HG02571 (cell line): ENCODE results near the gene AOPEP.

Experiments
- ATAC-seq: cut with Tn5 transposase; IDR thresholded peaks from one replicate; pipeline ENCODE4 v1.9.1; 2021; ENCODE audit warnings: mild to moderate bottlenecking, moderate library complexity; ENCODE audit not compliant: unreplicated experiment

AOPEP gene

DNA sequence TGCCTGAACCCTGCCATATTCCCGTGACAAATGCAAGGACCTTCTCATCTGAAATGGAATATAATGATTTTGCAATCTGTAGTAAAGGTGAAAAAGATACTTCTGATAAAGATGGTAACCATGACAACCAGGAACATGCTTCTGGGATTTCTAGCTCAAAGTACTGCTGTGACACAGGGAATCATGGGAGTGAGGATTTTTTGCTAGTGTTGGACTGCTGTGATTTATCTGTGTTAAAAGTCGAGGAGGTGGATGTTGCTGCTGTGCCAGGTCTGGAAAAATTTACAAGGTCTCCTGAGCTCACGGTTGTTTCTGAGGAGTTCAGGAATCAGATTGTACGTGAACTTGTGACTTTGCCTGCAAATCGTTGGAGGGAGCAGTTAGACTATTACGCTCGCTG, 33.5 kb downstream of the AOPEP start:
- no peak for ATAC-seq

DNA sequence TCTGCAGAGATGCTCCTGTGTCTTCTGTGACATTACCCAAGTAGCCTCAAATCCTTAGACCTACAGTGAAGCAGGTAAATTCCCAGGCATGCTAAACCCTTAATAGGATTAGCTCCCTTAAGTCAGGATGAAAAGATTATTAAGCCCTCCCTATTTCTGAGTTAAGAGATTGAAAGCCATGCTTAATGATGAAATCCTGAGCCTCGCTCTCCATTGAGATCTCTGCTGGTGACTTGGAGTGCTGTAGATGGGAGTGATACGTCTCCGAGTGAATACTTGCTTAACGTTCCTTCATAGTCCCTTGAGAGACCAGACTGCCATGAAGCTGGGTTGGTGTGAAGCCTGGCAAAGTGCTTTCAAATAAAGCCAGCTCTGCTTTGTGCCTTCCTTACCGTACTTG, 34.2 kb downstream of the AOPEP start:
- ATAC-seq = no peak

DNA sequence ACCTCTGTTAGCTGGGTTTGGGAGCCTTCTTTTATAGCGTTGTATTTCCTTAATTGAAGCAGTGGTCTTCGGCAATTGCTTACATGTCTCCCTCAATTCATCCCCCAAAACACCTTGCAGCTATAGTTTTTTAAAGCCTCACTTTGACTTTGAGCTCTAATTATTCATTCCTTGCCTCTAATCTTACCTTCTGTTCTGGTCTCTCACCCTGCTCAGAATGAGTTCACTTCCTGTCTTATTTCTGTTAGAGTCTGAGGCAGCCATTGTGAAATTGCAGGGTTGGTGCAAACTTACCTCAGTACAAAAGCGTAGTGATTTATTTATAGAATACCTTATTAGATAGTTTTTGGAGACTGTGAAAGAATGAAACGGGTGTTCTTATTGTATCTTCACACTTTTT, 35.0 kb downstream of the AOPEP start:
- no peak for ATAC-seq

DNA sequence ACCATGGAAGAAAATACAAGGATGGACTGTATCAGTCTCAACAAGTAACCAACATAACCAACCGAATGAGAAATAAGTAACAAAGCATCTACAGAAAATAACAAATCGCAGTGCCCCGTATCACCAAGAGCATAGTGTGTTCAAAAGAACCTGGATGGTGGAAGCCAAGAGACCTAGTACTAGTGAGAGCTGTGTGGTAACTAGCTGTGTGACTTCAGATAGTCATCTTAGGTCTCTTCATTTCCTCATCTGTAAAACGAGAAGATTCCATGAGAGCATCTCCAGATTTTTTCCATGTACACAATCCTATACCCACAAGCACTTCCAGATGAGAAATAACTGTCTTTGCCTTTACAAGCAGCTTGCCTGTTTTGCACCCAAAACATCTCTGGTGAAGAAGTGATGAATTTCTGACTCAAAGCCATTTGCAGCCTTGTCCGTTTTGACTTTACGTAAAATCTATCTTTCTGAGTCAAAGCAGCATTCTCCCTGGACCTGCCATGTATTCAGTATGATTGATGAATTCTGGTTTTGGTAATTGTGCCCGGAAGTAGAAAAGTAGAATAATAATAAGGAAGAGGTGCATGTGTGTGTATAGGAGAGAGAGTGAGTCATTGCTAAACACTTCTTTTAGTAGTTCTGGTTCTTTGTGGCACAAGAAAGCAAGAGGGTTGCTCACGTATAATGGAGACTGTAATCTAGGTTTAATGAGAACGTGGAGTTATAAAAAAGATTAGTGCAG, 41.0 kb downstream of the AOPEP start:
- no peak for ATAC-seq

DNA sequence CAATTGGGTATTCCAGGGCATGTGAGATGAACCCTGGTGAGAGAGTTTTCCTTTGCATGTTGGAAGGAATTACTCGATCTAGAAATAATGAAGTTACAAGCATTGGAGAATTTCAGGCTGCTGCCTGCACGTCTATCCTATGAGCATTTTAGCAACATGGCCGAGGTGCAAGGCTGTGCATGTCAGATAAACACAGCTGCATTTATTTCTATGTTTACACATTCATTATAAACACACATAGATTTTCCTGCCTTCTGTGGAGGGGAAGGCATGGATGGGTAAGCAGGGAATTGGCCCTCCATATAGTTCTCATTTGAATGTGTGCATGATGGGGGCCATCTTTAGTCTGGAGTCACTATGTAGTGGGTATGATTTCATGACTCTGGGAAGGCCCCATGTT, 42.3 kb downstream of the AOPEP start:
- no peak for ATAC-seq

DNA sequence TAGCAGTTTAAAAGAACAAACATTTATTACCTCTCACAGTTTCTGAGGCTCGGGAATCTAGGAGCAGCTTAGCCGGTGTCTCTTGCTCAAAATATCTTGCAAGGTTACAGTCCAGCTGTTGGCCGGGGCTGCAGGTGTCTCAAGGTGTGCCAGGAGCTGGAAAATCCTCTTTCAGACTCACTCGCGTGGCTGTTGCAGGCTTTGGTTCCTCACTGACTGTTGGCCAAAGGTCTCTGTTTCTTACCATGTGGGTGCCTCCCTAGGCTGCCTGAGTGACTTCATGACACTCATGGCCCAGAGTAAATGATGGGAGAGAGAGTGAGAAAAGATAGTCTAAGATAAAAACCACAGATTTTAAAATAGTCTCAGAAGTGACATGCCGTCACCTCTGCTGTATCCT, 43.8 kb downstream of the AOPEP start:
- no peak for ATAC-seq

DNA sequence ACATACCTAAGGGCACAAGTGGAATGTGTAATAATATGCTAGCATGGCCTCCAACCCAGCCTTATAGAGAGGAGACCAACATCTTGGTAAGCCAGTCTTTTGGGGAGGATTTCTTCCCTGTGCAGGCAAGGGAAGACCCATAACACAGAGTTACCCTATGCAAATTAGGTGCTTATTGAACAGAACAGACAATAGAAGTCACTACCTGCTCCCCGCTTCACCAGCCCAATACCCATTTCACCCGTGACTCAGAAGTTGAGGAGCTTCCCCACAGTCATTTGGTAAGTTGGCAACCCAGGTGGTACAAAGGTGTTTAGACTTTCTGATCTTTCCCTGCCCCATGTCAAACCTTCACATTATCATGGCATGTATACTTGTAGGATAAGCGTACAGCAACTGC, 44.6 kb downstream of the AOPEP start:
- no peak for ATAC-seq

DNA sequence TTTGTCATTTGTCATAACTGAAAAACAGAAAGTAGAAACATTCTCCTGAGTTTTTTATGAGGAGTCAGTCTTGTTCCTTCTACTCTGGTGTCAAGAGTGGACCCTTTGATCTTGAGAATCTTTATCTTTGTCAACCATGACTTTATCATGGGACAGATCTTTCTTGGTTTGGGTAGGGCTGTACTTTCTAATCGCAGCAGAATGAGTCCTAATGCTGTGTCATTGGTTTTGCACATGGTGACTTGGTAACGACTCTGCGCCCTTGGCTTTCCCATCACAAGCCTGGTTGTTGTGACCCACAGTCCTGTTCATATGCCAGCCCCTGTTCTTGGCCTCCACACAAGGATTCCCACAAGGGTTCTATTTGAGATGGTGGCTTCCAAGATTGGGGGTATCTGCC, 45.6 kb downstream of the AOPEP start:
- no peak for ATAC-seq

DNA sequence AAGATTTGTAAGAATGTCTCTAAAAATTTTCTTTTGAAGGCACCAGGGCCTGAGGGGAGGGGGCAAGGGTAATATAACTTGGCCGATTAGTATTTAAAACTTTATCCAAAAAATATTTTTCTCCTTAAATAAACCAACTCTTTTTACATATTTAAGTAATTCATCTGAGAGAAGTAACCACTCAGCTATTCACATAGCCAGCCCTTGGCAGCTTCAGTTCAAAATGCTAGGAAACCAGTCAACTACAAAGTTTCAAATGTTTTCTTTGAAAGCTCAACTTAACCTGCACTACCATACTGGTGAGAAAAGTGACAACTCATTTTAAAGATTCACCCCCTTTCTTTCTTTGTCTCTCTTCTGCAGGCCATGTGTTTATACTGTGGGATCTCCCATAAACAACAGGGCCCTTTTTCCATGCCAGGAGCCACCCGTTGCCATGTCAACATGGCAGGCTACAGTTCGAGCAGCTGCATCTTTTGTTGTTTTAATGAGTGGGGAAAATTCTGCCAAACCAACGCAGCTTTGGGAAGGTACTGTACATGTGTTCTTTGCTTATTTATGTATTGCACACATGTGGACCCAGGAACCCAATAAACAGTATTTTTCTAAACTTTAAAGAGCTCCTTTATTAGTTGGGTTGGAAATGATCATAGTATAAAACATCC, 46.3 kb downstream of the AOPEP start:
- no peak for ATAC-seq

DNA sequence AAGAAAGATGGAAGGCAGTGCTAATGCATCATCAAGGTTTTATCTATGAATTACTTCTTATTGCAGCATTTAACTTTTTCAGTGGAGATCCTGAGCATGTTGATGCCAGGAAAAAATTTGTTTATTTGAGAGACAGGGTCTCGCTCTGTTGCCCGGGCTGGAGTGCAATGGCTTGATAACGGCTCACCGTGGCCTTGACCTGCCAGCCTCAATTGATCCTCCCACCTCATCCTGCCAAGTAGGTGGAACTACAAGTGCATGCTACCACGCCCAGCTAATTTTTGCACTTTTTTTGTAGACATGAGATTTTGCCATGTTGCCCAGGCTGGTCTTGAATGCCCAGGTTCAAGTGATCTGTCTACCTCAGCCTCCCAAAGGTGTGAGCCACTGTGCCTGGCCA, 47.2 kb downstream of the AOPEP start:
- ATAC-seq = no peak

DNA sequence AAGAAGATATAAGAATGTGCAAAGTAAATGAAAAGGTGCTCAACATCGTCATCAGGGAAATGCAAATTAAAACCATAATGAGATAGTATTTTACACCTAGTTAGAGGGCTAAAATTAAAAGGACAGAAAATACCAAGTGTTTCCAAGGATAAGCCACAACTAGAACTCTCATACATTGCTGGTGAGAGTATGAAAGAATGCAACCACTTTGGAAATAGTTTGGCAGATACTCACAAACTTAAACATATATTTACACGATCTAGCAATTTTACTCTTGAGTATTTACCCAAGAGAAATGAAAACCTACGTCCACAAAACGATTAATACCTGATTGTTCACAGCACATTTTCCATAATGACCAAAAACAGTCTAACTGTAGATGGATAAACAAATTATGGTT, 51.5 kb downstream of the AOPEP start:
- ATAC-seq = no peak

DNA sequence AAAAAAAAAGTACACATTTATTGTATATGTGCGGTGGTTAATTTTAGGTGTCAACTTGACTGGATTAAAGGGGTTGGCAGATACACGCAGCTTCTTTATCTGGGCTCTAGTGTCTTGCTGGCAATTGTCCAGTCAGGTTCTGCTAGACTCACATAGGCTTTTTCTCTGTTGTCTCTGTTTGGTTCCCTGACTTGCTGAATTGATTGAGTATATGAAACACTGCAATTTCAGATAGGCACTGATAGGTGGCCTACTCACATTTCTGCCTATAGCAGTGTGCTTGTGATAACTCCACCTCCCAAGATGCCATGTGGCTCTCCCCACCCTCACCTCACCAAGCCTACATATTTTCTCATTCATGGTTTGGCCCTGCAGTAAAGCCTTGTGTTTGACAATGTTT, 52.5 kb downstream of the AOPEP start:
- ATAC-seq = no peak

DNA sequence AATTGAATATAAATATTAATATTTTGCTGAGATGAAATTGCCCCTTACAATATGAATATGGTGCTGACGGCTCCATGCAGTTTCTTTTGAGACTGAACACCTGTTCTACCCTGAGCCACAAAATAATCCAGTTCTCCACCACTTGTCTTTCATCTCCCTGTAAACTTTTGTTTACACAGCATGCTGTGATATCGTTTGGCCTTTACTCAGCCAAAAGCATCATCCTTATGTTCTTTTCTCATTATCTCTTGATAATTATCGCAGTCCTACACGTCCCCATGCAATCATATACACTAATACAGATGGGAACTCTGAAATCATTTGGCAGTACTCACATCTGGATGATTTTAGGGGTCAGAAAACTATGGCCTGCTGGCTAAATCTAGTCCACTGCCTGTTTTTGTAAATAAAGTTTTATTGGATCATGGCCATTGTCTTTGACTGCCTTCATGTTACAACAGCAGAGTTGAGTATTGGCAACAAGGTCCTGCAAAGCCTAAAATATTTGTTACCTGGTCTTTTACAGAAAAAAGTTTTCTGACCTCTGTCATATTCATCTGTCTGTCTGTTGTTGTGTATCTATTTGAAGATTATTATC, 53.3 kb downstream of the AOPEP start:
- no peak for ATAC-seq

DNA sequence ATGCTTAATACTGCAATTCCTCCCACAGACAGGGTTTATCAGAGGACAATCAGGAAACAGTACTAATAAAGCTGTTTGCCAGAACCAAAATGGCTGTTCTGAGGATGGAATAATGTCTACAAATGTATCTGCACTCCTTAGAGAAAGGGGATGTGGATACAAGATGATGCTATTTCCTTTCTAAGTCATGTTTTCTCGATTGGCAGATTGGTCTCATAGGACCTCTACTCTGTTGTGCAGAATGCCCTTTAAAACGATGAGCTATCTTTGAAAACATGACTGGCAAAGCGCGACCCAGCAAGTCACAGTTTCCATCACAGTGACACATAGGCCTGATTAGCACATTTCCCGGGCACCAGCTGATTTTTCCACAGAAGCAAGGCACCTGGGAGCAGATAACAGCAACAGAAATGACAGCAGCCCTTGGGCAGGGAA, 54.0 kb downstream of the AOPEP start:
- no peak for ATAC-seq

DNA sequence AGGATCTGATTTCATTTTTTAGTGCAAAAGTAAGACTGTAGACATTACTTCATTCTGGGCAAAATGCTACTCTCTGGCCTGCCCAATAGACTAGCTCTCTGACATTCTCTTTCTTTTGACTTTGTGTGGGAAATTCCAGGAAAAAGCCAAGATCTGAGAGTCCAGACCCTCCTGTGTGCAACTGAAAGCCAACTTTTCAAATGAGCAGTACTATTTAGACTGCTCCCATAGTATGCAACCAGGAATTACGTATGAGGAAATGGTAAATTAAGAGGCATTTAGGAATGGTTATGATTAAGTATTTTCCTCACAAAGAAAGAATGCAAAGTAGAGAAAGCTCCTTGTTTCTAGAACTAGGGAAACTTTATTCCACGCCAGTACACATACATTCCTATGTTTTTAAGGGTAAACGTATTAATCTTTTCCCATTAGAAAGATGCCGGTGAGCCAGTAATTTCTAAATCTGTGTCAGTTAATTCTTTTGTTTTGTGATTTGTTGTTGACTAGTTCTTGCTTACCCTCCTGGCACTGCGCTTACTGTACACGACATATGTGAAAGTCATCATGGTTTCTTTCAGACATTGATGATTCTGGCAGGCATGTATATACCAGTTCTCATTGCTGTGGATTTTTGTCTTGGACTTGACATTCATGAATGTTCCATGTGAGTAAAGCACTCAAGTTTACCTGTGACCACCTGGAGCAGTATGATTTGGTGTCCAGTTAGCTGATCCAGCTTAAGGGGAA, 56.0 kb downstream of the AOPEP start:
- no peak for ATAC-seq

DNA sequence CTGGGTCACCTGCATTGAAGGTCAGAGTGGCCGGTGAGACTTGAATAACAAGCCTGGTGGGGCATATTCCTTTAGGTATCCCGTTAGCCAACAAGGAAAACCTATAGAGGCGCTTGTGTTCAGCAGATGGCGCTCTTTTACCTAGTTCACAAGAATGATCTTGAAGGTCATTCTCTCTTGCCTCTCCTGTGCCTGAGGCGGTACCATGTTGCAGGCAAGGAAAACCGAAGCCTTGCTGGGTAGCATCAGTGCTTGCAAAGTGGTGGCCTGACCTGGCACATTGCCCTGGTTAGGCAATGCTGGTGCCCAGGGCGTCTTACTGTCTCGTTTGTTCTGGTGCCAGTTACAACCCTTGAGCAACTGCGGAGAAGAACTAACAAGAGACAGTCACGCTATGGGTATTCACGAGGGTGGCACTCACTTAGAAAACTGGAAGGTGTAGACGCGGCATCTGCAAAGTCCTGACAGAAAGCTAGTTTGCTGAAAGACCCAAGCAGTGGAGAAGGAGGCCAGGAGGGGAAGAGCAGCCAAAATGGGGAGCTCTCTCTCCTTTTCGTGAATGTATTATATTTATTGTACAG, 56.7 kb downstream of the AOPEP start:
- no peak for ATAC-seq

DNA sequence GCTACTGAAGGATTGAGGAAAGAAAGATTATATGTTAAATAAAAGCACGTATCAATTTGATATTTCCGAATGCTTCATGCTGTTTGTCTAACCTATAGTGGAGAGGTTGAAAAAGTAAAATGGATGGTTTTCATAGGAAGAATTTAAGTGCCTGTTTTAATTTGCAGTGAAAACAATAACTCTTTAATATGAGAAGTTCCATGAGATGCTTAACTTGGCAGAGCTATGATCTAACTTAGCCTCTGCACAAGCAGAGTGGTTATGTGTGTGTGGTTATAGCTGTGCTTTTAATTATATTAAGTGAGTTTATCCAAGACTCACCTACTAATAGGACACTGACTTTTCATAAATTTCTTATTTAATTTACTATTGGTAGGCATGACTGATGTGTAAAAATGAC, 57.4 kb downstream of the AOPEP start:
- no peak for ATAC-seq

DNA sequence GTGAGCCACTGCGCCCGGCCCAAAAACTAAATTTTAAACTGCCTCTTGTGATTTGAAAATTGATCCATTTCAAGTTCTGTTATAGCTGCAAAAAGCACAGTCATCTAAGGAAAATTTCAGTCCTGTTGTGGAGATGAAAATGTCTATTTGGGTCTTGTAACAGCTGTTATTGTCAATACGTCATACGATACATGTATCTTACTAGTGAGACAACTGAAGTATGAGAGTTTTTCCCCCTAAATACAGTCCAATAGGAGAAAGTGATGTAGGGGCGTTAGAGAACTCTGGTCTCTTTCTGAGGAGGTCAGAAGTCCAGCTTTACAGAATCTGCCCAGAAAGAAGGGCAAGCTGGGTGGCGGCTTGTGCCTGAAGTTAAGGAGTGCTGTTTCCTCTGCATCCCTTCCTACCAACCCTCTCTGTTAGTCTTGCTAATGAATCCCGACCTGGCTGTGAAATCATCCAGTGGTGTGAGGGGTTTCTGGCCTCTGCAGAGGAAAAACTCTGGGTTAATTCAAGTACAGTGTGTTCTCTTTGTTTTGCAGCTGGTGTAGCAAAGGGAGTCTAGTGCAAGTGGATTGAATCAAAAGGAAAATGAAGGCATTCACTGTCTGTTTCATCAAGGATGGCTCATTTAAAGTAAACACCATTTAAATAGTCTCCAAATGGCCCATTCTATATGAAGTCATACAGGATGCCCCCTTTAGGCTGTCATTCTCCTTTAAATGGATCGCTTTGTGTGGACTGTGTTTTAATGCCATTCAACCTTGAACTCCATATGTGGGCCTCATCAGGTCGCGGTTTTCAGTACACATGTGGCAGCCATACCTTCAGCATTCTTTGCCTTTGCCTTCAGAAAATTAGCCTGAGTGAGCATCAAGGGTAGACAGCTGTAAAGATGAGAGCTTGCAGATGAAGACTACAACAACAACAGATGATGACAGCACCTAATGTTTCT, 59.0 kb downstream of the AOPEP start:
- no peak for ATAC-seq

DNA sequence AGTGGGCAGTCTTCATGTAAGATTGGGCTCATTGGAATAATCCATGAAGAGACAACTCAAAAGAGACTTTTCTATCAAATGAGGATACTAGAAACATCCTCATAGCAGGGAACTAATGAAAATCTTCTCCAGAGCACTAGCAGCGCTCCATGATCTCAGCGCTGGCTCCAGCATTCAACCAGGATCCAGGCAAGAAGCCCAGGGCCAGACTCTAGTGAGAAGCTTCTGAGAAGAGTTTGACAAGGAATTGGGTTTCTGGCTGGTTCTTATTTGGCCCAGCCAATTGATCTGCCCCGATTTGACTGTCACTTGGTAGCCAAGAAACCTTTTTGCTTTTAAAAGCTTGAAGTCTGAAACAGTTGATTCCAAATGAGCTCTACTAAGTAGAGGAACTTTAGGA, 60.1 kb downstream of the AOPEP start:
- ATAC-seq = no peak

DNA sequence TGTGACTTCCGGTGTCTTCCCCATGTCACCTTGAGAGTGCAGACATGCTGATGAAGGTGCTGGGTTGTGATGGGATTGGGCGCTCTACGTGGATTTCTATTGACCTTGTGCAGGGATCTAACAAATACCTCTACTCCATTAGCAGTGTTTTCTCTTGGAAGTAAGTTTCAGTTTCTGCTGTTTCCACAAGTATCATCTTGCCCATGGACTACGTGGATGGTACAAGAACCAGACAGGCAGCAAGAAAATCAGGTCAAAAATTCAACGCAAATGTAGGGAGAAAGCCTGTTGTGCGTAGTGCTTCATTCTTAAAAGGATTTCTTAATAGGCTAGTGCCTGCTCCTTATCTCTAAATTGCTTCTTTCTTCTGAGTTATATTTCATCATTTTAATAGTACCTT, 60.8 kb downstream of the AOPEP start:
- ATAC-seq = no peak
